H1 (cell line): Measurements from ENCODE around the gene RAB33A. TPM values are rescaled to one million over a fixed set of nuclear protein-coding genes. Genes with fewer than 3 reads are reported as not detected.

Source experiments
- ASH2L ChIP-seq: fragments of 200-600, 300-600 bp; sonication (generic); IDR thresholded peaks from one replicate; pipeline ENCODE4 v1.7.1; 2017; ENCODE audit warnings: low read length
- CBX5 ChIP-seq: fragments of 300-800, 300-1000 bp; sonication (generic); IDR thresholded peaks from 2 replicates; pipeline ENCODE4 v1.7.1; 2016; ENCODE audit warnings: antibody characterized with exemption, low read length, low read depth
- CHD1 ChIP-seq: IDR thresholded peaks from 2 replicates; pipeline ENCODE4 v1.6.1; 2012; ENCODE audit warnings: low read depth, low read length, improper control_type of control experiment
- EP300 ChIP-seq, 2 experiments: IDR thresholded peaks; 1 replicate in 1 of 2; 2 replicates in 1 of 2; pipeline ENCODE4 v1.6.1; 2011 to 2012; ENCODE audit warnings: low read depth in 2 of 2, low read length in 2 of 2, mild to moderate bottlenecking in 2 of 2, borderline replicate concordance in 1 of 2, inconsistent platforms in 1 of 2, moderate library complexity in 1 of 2
- GTF2F1 ChIP-seq: IDR thresholded peaks from 2 replicates; pipeline ENCODE4 v1.6.1; 2012; ENCODE audit warnings: low read depth, low read length, improper control_type of control experiment, borderline replicate concordance
- HDAC2 ChIP-seq, 2 experiments: fragments of 300-600 bp in 1 of 2; sonication (generic) in 1 of 2; IDR thresholded peaks; 2 replicates each; pipeline ENCODE4 v1.6.1; 2011 to 2012; ENCODE audit warnings: low read depth in 2 of 2, low read length in 2 of 2, mild to moderate bottlenecking in 2 of 2, moderate library complexity in 2 of 2, borderline replicate concordance in 1 of 2, inconsistent platforms in 1 of 2
- JUND ChIP-seq: IDR thresholded peaks from 2 replicates; pipeline ENCODE4 v1.6.1; 2011; ENCODE audit warnings: mild to moderate bottlenecking, improper control_type of control experiment, low read length
- MAFK ChIP-seq: IDR thresholded peaks from 2 replicates; pipeline ENCODE4 v1.6.1; 2012; ENCODE audit warnings: low read depth, mild to moderate bottlenecking, improper control_type of control experiment, low read length
- NANOG ChIP-seq: IDR thresholded peaks from 2 replicates; pipeline ENCODE4 v1.6.1; 2011; ENCODE audit warnings: low read length, low read depth, mild to moderate bottlenecking, inconsistent platforms; ENCODE audit not compliant: insufficient read depth, poor library complexity, severe bottlenecking
- PHF8 ChIP-seq: fragments of 200-600 bp; sonication (generic); conservative IDR thresholded peaks from 2 replicates; pipeline ENCODE4 v1.7.1; 2012; ENCODE audit warnings: low read depth, mild to moderate bottlenecking, inconsistent platforms, low read length, moderate library complexity
- POLR2A ChIP-seq, 2 experiments: IDR thresholded peaks; 1 replicate in 1 of 2; 2 replicates in 1 of 2; pipeline ENCODE4 v1.6.1; 2011; ENCODE audit warnings: low read depth in 2 of 2, low read length in 2 of 2, mild to moderate bottlenecking in 2 of 2; ENCODE audit errors: control extremely low read depth in 1 of 2
- RAD21 ChIP-seq, 2 experiments: IDR thresholded peaks in 1 of 2; conservative IDR thresholded peaks in 1 of 2; 2 replicates each; pipeline ENCODE4 v1.6.1; 2011; ENCODE audit warnings: low read depth in 2 of 2, low read length in 2 of 2, improper control_type of control experiment in 1 of 2, inconsistent platforms in 1 of 2, mild to moderate bottlenecking in 1 of 2, moderate library complexity in 1 of 2
- RNF2 ChIP-seq: fragments of 200-900, 300-1000 bp; sonication (generic); IDR thresholded peaks from 2 replicates; pipeline ENCODE4 v1.7.1; 2016; ENCODE audit warnings: borderline replicate concordance, low read depth, mild to moderate bottlenecking, antibody characterized with exemption, low read length; ENCODE audit not compliant: poor library complexity, severe bottlenecking; ENCODE audit errors: missing control alignments
- SAP30 ChIP-seq: fragments of 300-600 bp; sonication (generic); IDR thresholded peaks from 2 replicates; pipeline ENCODE4 v1.7.1; 2012; ENCODE audit warnings: low read length, moderate library complexity, mild to moderate bottlenecking, inconsistent platforms; ENCODE audit not compliant: insufficient read depth, insufficient replicate concordance
- SIN3A ChIP-seq, 2 experiments: IDR thresholded peaks in 1 of 2; conservative IDR thresholded peaks in 1 of 2; 2 replicates each; pipeline ENCODE4 v1.6.1; 2011 to 2012; ENCODE audit warnings: low read length in 2 of 2, improper control_type of control experiment in 1 of 2, low read depth in 1 of 2, mild to moderate bottlenecking in 1 of 2
- SP1 ChIP-seq: IDR thresholded peaks from 2 replicates; pipeline ENCODE4 v1.6.1; 2011; ENCODE audit warnings: low read depth, low read length
- TBP ChIP-seq: IDR thresholded peaks from 2 replicates; pipeline ENCODE4 v1.6.1; 2011; ENCODE audit warnings: low read depth, low read length, improper control_type of control experiment
- TEAD4 ChIP-seq: IDR thresholded peaks from 2 replicates; pipeline ENCODE4 v1.6.1; 2012; ENCODE audit warnings: low read depth, low read length, inconsistent platforms, mixed read lengths
- polyA plus RNA-seq, 7 experiments: library from polyadenylated mRNA; depleted of rRNA in 3 of 7; stranded (reverse) in 5 of 7; unstranded in 2 of 7; fragments of >200 nt in 5 of 7; fragments of 200-250 nt in 2 of 7; gene quantifications; 1 replicate in 5 of 7; 2 replicates in 1 of 7; 4 replicates in 1 of 7; pipeline versions ENCODE4 v1.2.1 to v1.2.3, GENCODE V29; 2011 to 2013; ENCODE audit warnings: missing spikeins in 2 of 7, mixed read lengths in 2 of 7
- total RNA-seq: library from RNA; stranded (reverse); fragmentation: NEBNext Ultra II Directional; extraction: Animal tissue kit (Norgen Biotek cat#: 25700); gene quantifications from 2 replicates; pipeline ENCODE4 v1.2.1, GENCODE V29; 2021

RAB33A gene
- total and polyA plus RNA-seq, 2 of the 8 experiments (the other 6 are each of a cell fraction or from before 2014, with no cell fraction given) = 2.8 to 4.6 TPM

DNA sequence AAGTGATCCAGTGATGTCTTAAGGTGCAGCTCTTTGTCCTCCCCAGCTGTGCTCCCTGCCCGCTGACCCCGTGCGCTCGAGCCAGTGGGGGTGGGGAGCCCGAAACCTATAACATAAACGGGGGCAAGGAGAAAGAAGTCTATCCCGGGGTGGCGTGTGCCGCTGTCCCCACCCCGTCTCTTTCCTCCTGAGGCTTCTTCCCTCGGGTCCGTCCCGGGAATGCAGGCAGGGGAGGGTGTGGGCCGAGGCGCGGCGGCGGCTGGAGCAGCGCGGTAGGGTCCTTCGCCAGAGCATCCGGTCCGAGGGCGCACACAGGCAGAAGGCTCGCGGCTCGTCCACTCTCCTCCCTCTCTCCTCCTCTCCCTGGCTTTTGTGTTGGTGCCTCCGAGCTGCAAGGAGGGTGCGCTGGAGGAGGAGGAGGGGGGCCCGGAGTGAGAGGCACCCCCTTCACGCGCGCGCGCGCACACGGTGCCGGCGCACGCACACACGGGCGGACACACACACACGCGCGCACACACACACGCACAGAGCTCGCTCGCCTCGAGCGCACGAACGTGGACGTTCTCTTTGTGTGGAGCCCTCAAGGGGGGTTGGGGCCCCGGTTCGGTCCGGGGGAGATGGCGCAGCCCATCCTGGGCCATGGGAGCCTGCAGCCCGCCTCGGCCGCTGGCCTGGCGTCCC, at the start of gene RAB33A (continued):
- TF ChIP-seq PHF8 (no peak), HDAC2 (IDR thresholded peaks at IDR 0.05; ENCODE audit: borderline replicate concordance in 1 of 2, low read depth in 2 of 2, low read length in 2 of 2) (no peak), MAFK (no peak), CBX5 (no peak), SIN3A (conservative IDR thresholded peaks at IDR 0.05 in 1 of 2, IDR thresholded peaks at IDR 0.05 in 1 of 2; ENCODE audit: low read depth in 1 of 2, low read length in 2 of 2) (no peak), JUND (no peak), ASH2L (no peak), RAD21 (IDR thresholded peaks at IDR 0.05 in 1 of 2, conservative IDR thresholded peaks at IDR 0.05 in 1 of 2; ENCODE audit: low read depth in 2 of 2, low read length in 2 of 2) (no peak), CHD1 (no peak), RNF2 (no peak), TEAD4 (no peak), SP1 (no peak), POLR2A (IDR thresholded peaks at IDR 0.05; ENCODE audit: control extremely low read depth in 1 of 2, low read depth in 2 of 2, low read length in 2 of 2) (no peak), GTF2F1 (no peak), NANOG (no peak), TBP (no peak), EP300 (IDR thresholded peaks at IDR 0.05; ENCODE audit: borderline replicate concordance in 1 of 2, low read depth in 2 of 2, low read length in 2 of 2) (no peak), SAP30 (no peak)
